Stimulated activated CD8-positive, alpha-beta memory T cell treated with anti-CD3 and anti-CD28 coated beads, Interleukin-2, amount 100 ng/mL, for 48 hours (primary cell): ENCODE data around the gene PTPRS.
A peak's percentile ranks its signal among the peaks of the same experiment; 100 is the strongest.

Experiments used
- DNase-seq, 2 donors: peaks; one replicate each; pipeline ENCODE4 v3.0.0-alpha.2; 2020; ENCODE audit warnings: low read depth in 2 of 2

The PTPRS gene

DNA sequence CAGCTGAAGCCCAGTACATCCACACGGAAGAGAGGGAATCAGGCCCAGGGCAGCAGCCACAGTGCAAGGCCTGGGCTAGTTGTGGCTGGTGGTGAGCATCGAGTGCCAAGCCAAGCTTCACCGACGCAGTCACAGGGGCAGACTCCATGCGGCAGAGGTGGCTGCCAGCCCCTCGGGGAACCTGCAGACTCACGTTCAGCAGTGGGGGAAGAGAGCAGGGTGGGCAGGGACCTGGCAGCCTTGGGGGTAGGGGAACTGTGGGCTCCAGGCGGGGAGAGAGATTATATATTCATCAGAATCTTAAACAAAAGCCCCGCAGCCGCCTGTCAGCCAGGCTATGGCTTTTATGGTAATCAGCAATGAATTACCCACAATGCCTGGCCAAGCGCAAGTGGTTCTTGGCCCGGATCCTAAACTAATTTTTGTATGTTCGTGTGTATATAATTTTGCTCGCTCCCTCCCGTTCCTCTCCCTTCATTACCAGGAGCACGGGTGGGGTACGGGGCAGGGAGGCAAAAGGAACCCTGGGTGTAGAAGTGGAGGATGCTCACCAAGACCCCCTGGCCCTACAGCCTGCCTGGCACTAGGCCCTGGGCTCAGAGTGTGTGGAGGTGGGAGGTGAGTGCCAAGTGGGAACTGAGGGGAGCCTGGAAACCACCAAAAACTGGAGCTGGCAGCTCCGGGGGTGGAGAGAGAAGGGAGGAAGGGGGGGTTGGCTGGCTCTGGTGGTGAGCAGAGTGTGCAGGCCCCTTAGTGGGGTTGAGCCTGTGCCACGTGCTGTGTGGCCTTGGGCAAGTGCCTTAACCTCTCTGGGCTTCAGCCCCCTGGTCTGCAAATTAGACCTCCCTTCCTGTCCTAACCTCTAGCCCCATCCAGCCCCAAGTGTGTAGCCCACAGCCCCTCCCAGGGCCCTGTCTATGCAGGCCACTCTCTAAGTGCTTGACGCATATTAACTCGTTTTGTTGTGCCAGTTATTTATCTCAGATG lies 31.9 kb downstream of the PTPRS start:
- no peak for DNase-seq

GRCh38 chr19:5307655-5308054 lies 33.0 kb downstream of the PTPRS start:
- DNase-seq = no peak

DNA sequence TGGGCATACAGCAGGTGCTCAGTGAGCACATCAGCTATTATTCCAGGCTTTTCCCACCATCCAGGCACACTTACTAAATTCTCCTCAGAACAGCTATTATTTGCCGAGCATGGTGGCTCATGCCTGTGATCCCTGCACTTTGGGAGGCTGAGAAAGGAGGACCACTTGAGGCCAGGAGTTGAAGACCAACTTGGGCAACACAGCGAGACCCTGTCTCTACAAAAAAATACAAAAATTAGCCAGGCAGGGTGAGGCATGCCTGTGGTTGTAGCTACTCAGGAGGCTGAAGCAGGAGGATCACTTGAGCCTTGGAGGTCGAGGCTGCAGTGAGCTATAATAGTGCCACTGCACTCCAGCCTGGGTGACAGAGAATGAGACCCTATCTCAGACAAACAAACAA lies 35.4 kb downstream of the PTPRS start:
- DNase-seq = no peak

DNA sequence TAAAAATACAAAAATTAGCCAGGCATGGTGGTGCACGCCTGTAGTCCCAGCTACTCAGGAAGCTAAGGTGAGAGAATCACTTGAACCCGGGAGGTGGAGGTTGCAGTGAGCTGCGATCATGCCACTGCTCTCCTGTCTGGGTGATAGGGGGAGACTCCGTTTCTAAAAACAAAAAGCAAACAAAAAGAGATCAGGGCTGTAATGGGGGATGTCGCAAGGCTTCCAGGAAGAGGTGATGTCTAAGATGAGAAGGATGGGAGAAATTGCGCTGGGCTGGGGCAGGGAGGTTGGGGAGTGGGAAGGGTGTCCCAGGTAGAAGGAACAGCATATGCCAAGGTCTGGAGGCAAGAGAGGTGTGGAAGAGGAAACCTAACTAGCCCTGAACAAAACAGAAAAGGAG lies 36.1 kb downstream of the PTPRS start:
- no peak for DNase-seq

- DNase-seq = no peak
Observed at GRCh38 chr19:5303208-5303607, 37.4 kb downstream of the PTPRS start.

- no peak for DNase-seq
Observed at GRCh38 chr19:5302396-5302795, 38.2 kb downstream of the PTPRS start.

DNA sequence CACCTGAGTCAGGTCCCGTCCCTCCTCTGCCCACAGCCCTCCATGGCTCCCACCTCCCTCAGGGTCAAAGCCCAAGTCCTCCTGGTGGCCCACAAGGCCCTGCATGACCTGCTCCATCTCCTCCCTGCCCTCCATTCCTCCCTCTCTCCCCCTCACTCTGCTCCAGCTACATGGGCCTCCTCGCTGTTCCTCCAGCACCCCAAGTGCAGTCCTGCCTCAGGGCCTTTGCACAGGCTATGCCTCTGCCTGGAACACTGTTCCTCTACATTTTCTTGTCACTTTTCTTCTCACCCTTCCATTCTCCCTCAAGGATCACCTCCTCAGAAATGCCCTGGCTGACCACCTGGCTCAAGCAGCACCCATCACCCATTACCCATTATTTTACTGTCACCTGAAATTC lies 41.5 kb downstream of the PTPRS start:
- no peak for DNase-seq

DNA sequence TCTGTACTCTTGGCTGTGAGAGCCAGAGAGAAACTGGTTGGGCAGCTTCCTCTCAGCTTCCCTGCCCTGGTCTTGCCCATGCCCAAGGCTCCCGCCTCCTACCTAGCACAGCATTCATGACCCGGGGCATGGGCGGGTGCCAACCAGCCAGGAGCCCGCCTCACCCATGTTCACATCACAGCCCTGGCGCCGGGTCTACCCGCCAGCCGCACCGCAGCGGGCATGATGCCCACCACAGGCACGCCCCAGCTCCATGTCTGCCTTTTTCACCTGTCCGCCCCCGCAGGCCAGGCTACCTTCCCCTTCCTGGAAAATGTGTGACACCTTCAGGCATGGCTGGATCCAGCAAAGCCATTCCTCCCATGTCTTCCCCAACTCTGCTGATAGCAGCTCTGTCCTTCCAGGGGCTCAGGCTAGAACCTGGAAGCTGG lies 42.1 kb downstream of the PTPRS start:
- DNase-seq = no peak

DNA sequence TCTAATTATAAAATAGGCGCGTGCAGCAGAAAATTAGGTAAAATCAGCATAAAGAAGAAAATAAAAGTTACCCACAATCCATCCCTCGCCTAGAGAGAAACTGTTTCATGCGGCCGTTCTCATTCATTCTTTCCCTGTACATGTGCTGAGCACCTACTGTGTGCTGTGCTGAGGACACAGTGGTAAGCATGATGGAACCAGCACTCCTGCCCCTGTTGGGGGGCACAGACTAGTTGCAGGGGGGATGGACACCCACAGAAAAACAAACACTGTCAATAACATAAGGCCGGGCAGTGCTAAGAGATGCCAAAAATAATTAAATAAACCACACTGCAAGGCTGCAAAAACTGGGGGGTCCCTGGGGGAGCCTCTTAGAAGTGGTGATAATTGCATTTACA lies 43.3 kb downstream of the PTPRS start:
- no peak for DNase-seq

DNA sequence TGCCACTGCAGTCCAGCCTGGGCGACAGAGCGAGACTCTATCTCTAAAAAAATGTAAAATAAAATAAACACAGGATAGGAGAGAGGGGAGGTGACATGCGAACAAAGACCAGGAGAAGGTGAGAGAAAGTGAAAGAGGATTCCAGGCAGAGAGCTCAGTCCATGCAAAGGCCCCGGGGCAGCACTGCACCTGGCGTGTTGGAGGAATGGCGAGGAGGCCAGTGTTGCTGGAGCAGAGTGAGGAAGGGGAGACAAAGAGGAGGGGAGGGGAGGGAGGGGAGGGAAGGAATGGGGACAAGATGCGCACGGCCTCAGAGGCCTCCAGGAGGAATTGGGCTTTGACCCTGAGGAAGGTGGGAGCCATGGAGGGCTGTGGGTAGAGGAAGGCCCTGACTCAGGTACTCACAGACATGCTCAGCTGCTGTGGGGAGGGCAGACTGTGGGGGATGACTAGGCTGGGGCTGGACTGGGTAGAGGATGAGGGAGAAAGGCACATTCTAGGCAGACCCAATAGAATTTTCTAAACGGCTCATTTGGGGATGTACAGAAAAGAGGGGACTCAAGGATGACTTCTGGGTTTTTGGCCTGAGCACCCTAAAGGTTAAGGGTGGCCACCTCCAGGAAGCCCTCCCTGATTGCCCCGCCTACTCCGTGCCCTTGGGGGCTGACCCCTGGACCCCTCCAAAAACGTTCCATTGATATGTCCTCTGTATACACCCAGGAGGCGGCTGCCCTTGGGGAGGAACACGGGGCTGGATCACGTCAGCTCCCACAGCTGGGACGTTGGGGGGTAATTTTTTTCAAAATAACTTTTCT lies 43.9 kb downstream of the PTPRS start:
- no peak for DNase-seq

GRCh38 chr19:5296021-5296420 lies 44.6 kb downstream of the PTPRS start:
- DNase-seq = no peak

- DNase-seq = no peak
Observed at GRCh38 chr19:5294403-5295160, 46.0 kb downstream of the PTPRS start.

DNA sequence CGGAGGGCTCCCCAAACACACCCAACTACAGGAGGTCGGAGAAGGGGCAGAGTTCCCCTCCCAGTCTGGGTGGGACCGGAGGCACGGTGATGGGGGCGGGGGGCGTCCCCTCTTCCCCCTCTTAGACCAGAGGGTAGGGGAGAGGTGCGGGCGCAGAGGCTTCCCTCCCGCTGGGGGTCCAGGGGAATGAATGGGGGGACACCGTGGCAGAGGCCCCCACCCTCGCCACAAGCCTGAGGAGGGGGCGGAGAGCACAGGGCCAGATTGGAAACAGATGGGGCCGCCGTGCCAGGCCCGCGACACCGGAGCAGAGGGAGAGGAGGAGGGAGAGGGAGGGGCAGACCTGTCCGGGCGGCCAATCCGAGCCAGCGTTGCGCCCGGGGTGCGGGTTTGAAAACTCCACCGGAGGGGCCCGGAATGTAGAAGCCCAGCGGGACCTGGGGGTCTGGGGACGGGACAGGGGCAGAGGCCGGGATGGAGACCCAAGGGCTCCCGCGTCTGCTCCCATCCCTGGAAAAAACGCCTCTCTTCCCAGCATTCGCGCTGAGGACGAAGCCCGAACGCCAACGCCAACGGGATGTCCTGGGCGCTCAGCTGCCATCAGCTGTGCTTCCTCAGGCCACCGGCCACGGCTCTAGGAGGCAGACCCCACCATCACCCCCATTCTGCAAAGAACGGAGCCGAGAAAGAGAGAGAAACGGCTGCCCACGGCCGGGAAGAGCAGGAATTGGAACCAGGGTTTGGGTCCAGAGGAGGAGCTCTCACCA lies 46.8 kb downstream of the PTPRS start:
- DNase-seq = no peak

DNA sequence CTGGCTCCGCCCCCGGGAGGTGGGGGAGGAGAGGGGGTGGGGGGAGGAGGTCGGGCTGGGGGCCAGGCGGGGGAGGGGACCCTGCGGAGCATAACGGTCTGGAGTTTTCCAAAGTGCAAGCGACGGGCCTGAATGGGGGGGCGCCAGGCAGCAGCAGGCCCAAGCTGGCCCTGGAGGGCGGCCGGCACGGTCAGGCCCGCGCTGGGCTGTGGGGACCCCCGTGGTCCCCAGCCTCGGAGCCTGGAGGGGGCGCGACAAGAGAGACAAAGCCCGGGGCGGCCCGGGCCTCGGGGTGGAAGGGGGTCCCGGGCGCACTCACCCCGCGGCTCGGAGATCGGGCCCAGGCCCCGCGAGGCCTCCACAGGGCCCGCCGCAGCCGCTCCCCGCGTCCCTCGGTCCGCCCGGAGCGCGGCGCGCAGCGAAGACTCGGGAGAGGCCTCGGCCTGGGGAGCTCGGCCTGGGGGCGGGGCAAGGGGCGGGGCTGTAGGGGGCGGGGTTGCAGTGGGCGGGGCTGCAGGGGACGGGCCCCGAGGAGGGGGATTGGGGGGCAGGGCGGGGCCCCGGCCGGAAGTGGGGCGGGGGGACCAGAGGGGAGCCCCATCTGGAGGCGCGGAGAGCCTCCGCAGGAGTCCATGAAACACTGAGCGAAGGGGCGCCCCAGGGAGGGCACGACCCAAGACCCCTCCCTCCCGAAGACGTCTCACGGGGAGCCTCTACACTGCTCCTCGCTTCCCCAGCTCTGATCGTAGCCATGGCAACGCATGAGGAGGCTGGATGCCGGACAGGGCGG lies 47.6 kb downstream of the PTPRS start:
- peak; percentile 32 to 43 for DNase-seq

- DNase-seq = no peak
Observed at GRCh38 chr19:5292453-5292821, 48.2 kb downstream of the PTPRS start.

- no peak for DNase-seq
Observed at GRCh38 chr19:5291588-5292193, 48.9 kb downstream of the PTPRS start.
